Fibroblast of skin of right quadriceps (primary cell): ENCODE measurements around the gene S100A9.
"Not testable (repeated sequence)": the region's sequence is repeated elsewhere in the genome, so short reads cannot be mapped to it uniquely, and the experiment has no call there.

ENCODE experiments used
- DNase-seq: peaks from one replicate; pipeline ENCODE4 v3.0.0-alpha.2; 2013

The S100A9 gene

GRCh38 chr1:153390938-153391710, 33.5 kb downstream of the S100A9 start, which contains the start of gene S100A8:
Gene S100A8 (minus strand): TSS chr1:153391073. CDS start chr1:153390535, 538 bp downstream.
- DNase-seq: no peak

GRCh38 chr1:153392258-153392657, 34.6 kb downstream of the S100A9 start:
- DNase-seq: no peak

- no peak for DNase-seq
Observed at GRCh38 chr1:153392822-153393221, 35.2 kb downstream of the S100A9 start.

- no peak for DNase-seq
Observed at GRCh38 chr1:153393926-153394325, 36.3 kb downstream of the S100A9 start.

GRCh38 chr1:153394391-153394790, 36.7 kb downstream of the S100A9 start:
- no peak for DNase-seq

- no peak for DNase-seq
Observed at GRCh38 chr1:153395136-153395685, 37.6 kb downstream of the S100A9 start.

- DNase-seq: no peak
Observed at GRCh38 chr1:153395776-153396175, 38.1 kb downstream of the S100A9 start.

GRCh38 chr1:153396461-153396860, 38.8 kb downstream of the S100A9 start:
- DNase-seq: no peak

- no peak for DNase-seq
Observed at GRCh38 chr1:153397051-153397923, 39.6 kb downstream of the S100A9 start.

GRCh38 chr1:153397924-153398651, 40.4 kb downstream of the S100A9 start:
- no peak for DNase-seq

- no peak for DNase-seq
Observed at GRCh38 chr1:153399401-153400055, 41.9 kb downstream of the S100A9 start.

GRCh38 chr1:153400244-153400643, 42.6 kb downstream of the S100A9 start:
- no peak for DNase-seq

- no peak for DNase-seq
Observed at GRCh38 chr1:153401461-153401860, 43.8 kb downstream of the S100A9 start.

- DNase-seq: no peak
Observed at GRCh38 chr1:153402226-153402625, 44.6 kb downstream of the S100A9 start.

- no peak for DNase-seq
Observed at GRCh38 chr1:153403421-153404085, 45.9 kb downstream of the S100A9 start.

GRCh38 chr1:153404086-153404635, 46.5 kb downstream of the S100A9 start:
- DNase-seq: no peak

GRCh38 chr1:153404768-153405167, 47.1 kb downstream of the S100A9 start:
- no peak for DNase-seq

- not testable (repeated sequence) for DNase-seq
Observed at GRCh38 chr1:153405825-153406599, 48.4 kb downstream of the S100A9 start.

- DNase-seq: not testable (repeated sequence)
Observed at GRCh38 chr1:153407274-153407673, 49.6 kb downstream of the S100A9 start.
